Endothelial cell of umbilical vein (primary cell): ENCODE measurements around the gene DNAJC3. TPM values are rescaled to one million over a fixed set of nuclear protein-coding genes. Genes with fewer than 3 reads are reported as not detected.

Experiments used
- BruUV-seq: library from RNA; stranded (reverse); fragments of 400-500 nt; replicated peaks from 2 replicates; lab custom pipeline; 2021; lab: Mats Ljungman, UMichigan
- CTCF ChIA-PET: fragments of 300-600, 350-600 bp; sonication (Branson Sonifier 250); formaldehyde crosslinking; loops from one replicate; lab custom pipeline; 2021; ENCODE audit warnings: antibody characterized with exemption, inconsistent platforms; lab: Charles Lee
- POLR2A ChIA-PET: fragments of 300-600, 350-600 bp; sonication (Branson Sonifier 250); formaldehyde crosslinking; loops from one replicate; lab custom pipeline; 2021; ENCODE audit warnings: antibody characterized with exemption, inconsistent platforms; lab: Charles Lee
- DNase-seq: peaks from one replicate; pipeline ENCODE4 v3.0.0-alpha.2; 2011; ENCODE audit warnings: low read depth, low spot score
- FAIRE-seq: peaks from 2 replicates; lab custom pipeline; 2011; peaks lifted over from hg19 to GRCh38; lab: Jason Lieb, UNC
- H2AFZ ChIP-seq: 2 replicates; pipeline ENCODE4 v1.6.0; 2012; ENCODE audit warnings: low read depth, low read length, control low read depth, inconsistent platforms
- H3K27ac ChIP-seq: 2 replicates; pipeline ENCODE4 v1.5.1; 2011; ENCODE audit warnings: low read depth, mild to moderate bottlenecking, control low read depth, low read length, moderate library complexity; ENCODE audit not compliant: insufficient read depth
- H3K27me3 ChIP-seq, 2 experiments: 2 replicates each; pipeline versions ENCODE4 v1.6.0 to v1.6.1; 2011; ENCODE audit warnings: low read length in 2 of 2, mixed read lengths in 1 of 2; ENCODE audit not compliant: control insufficient read depth in 2 of 2, insufficient read depth in 2 of 2
- H3K36me3 ChIP-seq, 2 experiments: 2 replicates in 1 of 2; 3 replicates in 1 of 2; pipeline ENCODE4 v1.5.1; 2011; ENCODE audit warnings: low read length in 2 of 2, mild to moderate bottlenecking in 1 of 2, moderate library complexity in 1 of 2; ENCODE audit not compliant: control insufficient read depth in 2 of 2, insufficient read depth in 2 of 2; ENCODE audit errors: extremely low read depth in 1 of 2
- H3K4me1 ChIP-seq: 3 replicates; pipeline ENCODE4 v1.5.1; 2011; ENCODE audit warnings: mild to moderate bottlenecking, low read length; ENCODE audit not compliant: control insufficient read depth, insufficient read depth; ENCODE audit errors: extremely low read depth
- H3K4me2 ChIP-seq: 2 replicates; pipeline ENCODE4 v1.6.1; 2011; ENCODE audit warnings: low read length, control low read depth, mixed read lengths; ENCODE audit not compliant: insufficient read depth
- H3K4me3 ChIP-seq, 3 experiments: fragments of 200-600 bp in 1 of 3; sonication (generic), shearing (Covaris generic) in 1 of 3; replicated peaks in 1 of 3; 2 replicates each; pipeline ENCODE4 v1.5.1; 2011 to 2016; ENCODE audit warnings: control low read depth in 3 of 3, low read length in 3 of 3, mild to moderate bottlenecking in 2 of 3, inconsistent platforms in 1 of 3, low read depth in 1 of 3, moderate library complexity in 1 of 3; ENCODE audit not compliant: insufficient read depth in 1 of 3
- H3K79me2 ChIP-seq: 2 replicates; pipeline ENCODE4 v1.6.0; 2012; ENCODE audit warnings: low read length, inconsistent platforms; ENCODE audit not compliant: control insufficient read depth, insufficient read depth
- H3K9ac ChIP-seq: replicated peaks from 2 replicates; pipeline ENCODE3; 2011; ENCODE audit warnings: low read length, control low read depth; ENCODE audit not compliant: insufficient read depth; ENCODE audit errors: extremely low read depth
- H3K9me1 ChIP-seq: replicated peaks from 3 replicates; pipeline ENCODE4 v1.6.0; 2011; ENCODE audit warnings: mild to moderate bottlenecking, low read length; ENCODE audit not compliant: control insufficient read depth, insufficient read depth; ENCODE audit errors: extremely low read depth
- H3K9me3 ChIP-seq: replicated peaks from 2 replicates; pipeline ENCODE4 v1.5.1; 2012; ENCODE audit warnings: low read length, inconsistent platforms; ENCODE audit not compliant: control insufficient read depth, insufficient read depth
- H4K20me1 ChIP-seq: replicated peaks from 2 replicates; pipeline ENCODE3; 2011; ENCODE audit warnings: mild to moderate bottlenecking, low read length; ENCODE audit not compliant: control insufficient read depth, insufficient read depth; ENCODE audit errors: extremely low read depth
- CTCF ChIP-seq, 2 donors: IDR thresholded peaks; 1 replicate in 1 of 2; 2 replicates in 1 of 2; pipeline ENCODE4 v1.5.1; 2011; ENCODE audit warnings: low read length in 2 of 2, mild to moderate bottlenecking in 2 of 2, moderate library complexity in 2 of 2, control low read depth in 1 of 2, inconsistent platforms in 1 of 2, low read depth in 1 of 2; ENCODE audit not compliant: insufficient read depth in 1 of 2; ENCODE audit errors: extremely low read depth in 1 of 2
- EZH2 ChIP-seq: IDR thresholded peaks from 2 replicates; pipeline ENCODE4 v1.6.1; 2012; ENCODE audit warnings: borderline replicate concordance, low read depth, mild to moderate bottlenecking, moderate library complexity, low read length, inconsistent platforms; ENCODE audit not compliant: severe bottlenecking
- FOS ChIP-seq: IDR thresholded peaks from 2 replicates; pipeline ENCODE4 v1.6.1; 2011; ENCODE audit warnings: mild to moderate bottlenecking, low read length, moderate library complexity, borderline replicate concordance; ENCODE audit not compliant: insufficient read depth
- GATA2 ChIP-seq: IDR thresholded peaks from 2 replicates; pipeline ENCODE4 v1.7.0; 2011; ENCODE audit warnings: low read depth, mild to moderate bottlenecking, moderate library complexity, mixed read lengths, low read length; ENCODE audit not compliant: insufficient read length, insufficient read depth
- JUN ChIP-seq: IDR thresholded peaks from 2 replicates; pipeline ENCODE4 v1.6.1; 2011; ENCODE audit warnings: borderline replicate concordance, low read depth; ENCODE audit not compliant: insufficient read length, insufficient read depth
- MYC ChIP-seq: IDR thresholded peaks from one replicate; pipeline ENCODE4 v1.6.1; 2011; ENCODE audit warnings: mild to moderate bottlenecking, low read depth, low read length
- POLR2A ChIP-seq: IDR thresholded peaks from 2 replicates; pipeline ENCODE4 v1.6.1; 2012; ENCODE audit warnings: low read depth, mild to moderate bottlenecking, control low read depth, low read length
- POLR2AphosphoS5 ChIP-seq: IDR thresholded peaks from 2 replicates; pipeline ENCODE4 v1.6.1; 2012; ENCODE audit warnings: low read depth, mild to moderate bottlenecking, control low read depth, low read length, moderate library complexity; ENCODE audit not compliant: insufficient read depth
- dilution Hi-C: fragments of 300-500 bp; cut with MboI; formaldehyde crosslinking; loops from one replicate; pipeline ENCODE4 v1.15.0; 2019; ENCODE audit warnings: low sequenced_read_pairs; ENCODE audit not compliant: extremely low pct_ligation_motif_present
- intact Hi-C: fragments of 100-400 bp; cut with micrococcal nuclease; formaldehyde crosslinking; loops from one replicate; pipeline ENCODE4 v1.10.0; 2022
- polyA plus RNA-seq, 4 experiments: library from polyadenylated mRNA; depleted of rRNA in 3 of 4; stranded (reverse) in 3 of 4; unstranded in 1 of 4; fragments of >200 nt; gene quantifications; 2 replicates each; pipeline versions ENCODE4 v1.2.1 to v1.2.3, GENCODE V29; 2011 to 2012; ENCODE audit warnings: missing spikeins in 1 of 4
- total RNA-seq: library from RNA; stranded (reverse); gene quantifications from 2 replicates; pipeline ENCODE4 v1.2.3, GENCODE V29; 2021
- TF ChIP-seq, protein P1 (sequence below): IDR thresholded peaks from 2 replicates; pipeline ENCODE4 v1.6.1; 2011; ENCODE audit not compliant: insufficient read depth, insufficient read length

The DNAJC3 gene
- total and polyA plus RNA-seq, 2 donors (not counting 3 experiments of a cell fraction or from before 2014, with no cell fraction given) = 17.0 to 51.2 TPM

DNA sequence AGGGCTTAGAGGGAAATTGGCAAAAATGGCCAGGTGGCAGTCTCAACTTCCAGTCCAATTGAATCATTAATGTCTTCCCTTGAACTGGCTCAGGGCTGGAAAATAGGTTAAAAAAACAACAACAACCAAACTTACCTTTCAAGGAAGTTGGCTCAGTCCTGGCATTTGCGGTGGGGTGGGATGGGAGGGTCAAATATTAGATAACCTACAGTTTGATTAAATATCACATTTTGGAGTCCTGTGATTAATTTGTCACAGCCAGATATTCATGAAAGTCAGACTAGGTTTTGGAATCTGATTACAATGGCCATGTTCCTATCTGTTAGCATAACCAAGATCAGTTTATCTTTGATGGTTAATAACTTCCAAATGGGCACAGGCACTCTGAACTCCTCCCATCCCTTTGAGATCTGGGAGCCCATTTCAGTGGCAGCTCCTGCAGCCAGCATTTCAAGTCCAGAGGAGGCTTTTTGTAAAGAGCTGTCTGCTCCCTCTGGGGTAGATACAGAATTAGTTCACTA lies 24.6 kb upstream of the DNAJC3 start:
- Histone ChIP-seq H3K4me3 (no peak overlapping the region), H3K79me2 (no peaks in the 10 kb centered on the region), H3K9me3 (no peaks in the 10 kb centered on the region), H3K9me1 (no peaks in the 10 kb centered on the region), H3K27me3 (peaks cover 9 to 12% of the 10 kb centered on the region in 2 experiments), H3K27ac (no peak overlapping the region), H3K4me2 (no peak overlapping the region), H4K20me1 (no peaks in the 10 kb centered on the region), H2AFZ (no peak overlapping the region), H3K4me1 (no peaks in the 10 kb centered on the region), H3K9ac (no peak overlapping the region), H3K36me3 (no peaks in the 10 kb centered on the region)
- BruUV-seq = no TSS peak
- CTCF ChIA-PET = interaction anchor here (0.6 kb wide), 1 partner anchor 9 kb away, joined by 3 read pairs; no protein-coding TSS in a partner anchor
- no peak for TF ChIP-seq EZH2
- no peak for TF ChIP-seq CTCF (IDR thresholded peaks at IDR 0.05; ENCODE audit: extremely low read depth in 1 of 2, insufficient read depth in 1 of 2, low read depth in 1 of 2, low read length in 2 of 2)
- no peak for TF ChIP-seq FOS
- TF ChIP-seq MYC = no peak
- no peak for TF ChIP-seq GATA2
- dilution Hi-C loops (no loop called here), intact Hi-C loops (no loop called here)
- POLR2A ChIA-PET = no interaction called here
- DNase-seq (no peak), FAIRE-seq (no peak)

DNA sequence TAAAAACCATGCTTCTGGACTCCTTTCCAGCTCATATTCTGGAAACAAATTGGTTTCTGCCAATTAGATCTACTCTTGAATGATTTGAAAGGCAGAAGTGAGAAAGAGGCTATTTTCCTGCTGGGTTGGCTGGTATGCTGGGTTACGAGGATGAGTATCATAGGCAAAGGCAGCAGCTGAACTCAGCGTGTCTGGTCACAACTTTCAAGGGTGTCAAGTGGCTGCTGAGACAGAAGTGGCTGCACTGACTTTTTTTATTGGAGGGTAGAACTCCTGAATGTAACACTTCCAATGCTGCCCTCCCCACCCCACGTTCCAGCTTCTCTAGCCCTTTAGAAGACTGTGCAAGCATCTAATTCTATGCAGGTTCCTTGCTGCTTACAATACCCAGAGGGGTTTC lies 24.1 kb upstream of the DNAJC3 start:
- TF ChIP-seq CTCF (IDR thresholded peaks at IDR 0.05; ENCODE audit: extremely low read depth in 1 of 2, insufficient read depth in 1 of 2, low read depth in 1 of 2, low read length in 2 of 2) (no peak), MYC (no peak), EZH2 (no peak), FOS (no peak), POLR2A (no peak), JUN (no peak), POLR2AphosphoS5 (no peak), GATA2 (no peak)
- TF ChIP-seq, protein P1, sequence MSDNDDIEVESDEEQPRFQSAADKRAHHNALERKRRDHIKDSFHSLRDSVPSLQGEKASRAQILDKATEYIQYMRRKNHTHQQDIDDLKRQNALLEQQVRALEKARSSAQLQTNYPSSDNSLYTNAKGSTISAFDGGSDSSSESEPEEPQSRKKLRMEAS = no peak
- Histone ChIP-seq H3K27ac (no peak overlapping the region), H4K20me1 (no peaks in the 10 kb centered on the region), H3K9me3 (no peaks in the 10 kb centered on the region), H2AFZ (no peak overlapping the region), H3K9me1 (no peaks in the 10 kb centered on the region), H3K4me1 (no peaks in the 10 kb centered on the region), H3K27me3 (peaks cover 9 to 12% of the 10 kb centered on the region in 2 experiments), H3K79me2 (no peaks in the 10 kb centered on the region), H3K4me3 (no peak overlapping the region), H3K36me3 (no peaks in the 10 kb centered on the region), H3K9ac (no peak overlapping the region), H3K4me2 (no peak overlapping the region)
- POLR2A ChIA-PET = no interaction called here
- no TSS peak for BruUV-seq
- DNase-seq = no peak
- FAIRE-seq = no peak
- dilution Hi-C loops = no loop called here
- CTCF ChIA-PET = interaction anchor here (0.6 kb wide), 1 partner anchor 8 kb away, joined by 3 read pairs; no protein-coding TSS in a partner anchor
- intact Hi-C loops = no loop called here
